Right atrium auricular region (tissue), 2 donors: ENCODE results near the gene SURF2. TPM values are rescaled to one million over a fixed set of nuclear protein-coding genes. Genes with fewer than 3 reads are reported as not detected.

Experiments used
- DNase-seq: peaks from one replicate; pipeline ENCODE4 v3.0.0-alpha.2; 2019; ENCODE audit warnings: low spot score
- H3K27ac ChIP-seq, 2 donors: fragments of 200-600 bp; sonication (generic); 1 replicate in 1 of 2; 2 replicates in 1 of 2; pipeline ENCODE4 v1.5.1; 2016 to 2019
- H3K27me3 ChIP-seq, 2 donors: fragments of 200-600 bp; sonication (generic); one replicate each; pipeline versions ENCODE4 v1.5.1 to v1.6.0; 2017 to 2019
- H3K36me3 ChIP-seq: fragments of 200-600 bp; sonication (generic); one replicate; pipeline ENCODE4 v1.5.1; 2016
- H3K4me1 ChIP-seq, 2 donors: fragments of 200-600 bp; sonication (generic); one replicate each; pipeline versions ENCODE4 v1.5.1 to v1.6.0; 2017 to 2019
- H3K4me3 ChIP-seq, 2 donors: fragments of 200-600 bp; sonication (generic); 1 replicate in 1 of 2; 2 replicates in 1 of 2; pipeline ENCODE4 v1.5.1; 2017 to 2019; ENCODE audit warnings: mild to moderate bottlenecking in 1 of 2, moderate library complexity in 1 of 2
- H3K9me3 ChIP-seq, 2 donors: fragments of 200-600 bp; sonication (generic); one replicate each; pipeline ENCODE4 v1.5.1; 2019
- total RNA-seq, 2 donors: library from RNA; depleted of rRNA; stranded (reverse); fragments of >200 nt; gene quantifications; one replicate each; pipeline ENCODE4 v1.1.0, GENCODE V29; 2016
- TF ChIP-seq, protein P1 (sequence below), 2 donors: fragments of 200-600 bp; sonication (generic); IDR thresholded peaks; one replicate each; pipeline ENCODE4 v1.5.1; 2019; ENCODE audit warnings: antibody characterized with exemption in 2 of 2

The SURF2 gene
- total RNA-seq, 2 donors from 2014 or later, result 18.1 to 45.9 TPM

DNA sequence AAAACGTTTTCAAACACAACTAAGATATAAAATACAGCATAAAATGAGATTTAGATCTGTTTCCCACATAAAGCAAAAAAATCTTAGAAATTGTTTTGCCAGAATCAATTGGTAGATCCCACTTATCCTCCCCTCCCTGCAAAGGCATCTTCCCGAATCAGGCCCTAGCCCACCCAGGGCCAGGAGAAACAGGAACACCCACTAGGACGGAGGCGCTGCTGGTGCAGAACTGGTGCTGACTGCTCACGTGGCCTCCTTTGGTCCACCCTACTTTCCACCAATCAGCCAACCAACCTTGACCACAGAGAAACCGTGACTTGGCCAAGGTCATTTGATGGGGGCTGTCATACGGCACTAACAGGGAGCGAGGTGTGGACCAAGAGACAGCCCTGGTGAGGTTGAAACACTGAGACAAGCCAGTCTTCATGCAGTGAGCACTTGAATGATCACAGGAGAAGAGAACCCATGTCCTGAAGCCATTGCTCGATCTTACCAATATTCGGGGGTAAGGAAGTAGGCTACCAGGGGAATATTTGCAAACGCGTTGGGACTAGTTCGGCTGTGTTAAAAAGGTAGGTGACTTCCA, 5.2 kb downstream of the SURF2 start:
- no peaks in the 10 kb centered on the region for H3K9me3 ChIP-seq
- TF ChIP-seq, protein P1, sequence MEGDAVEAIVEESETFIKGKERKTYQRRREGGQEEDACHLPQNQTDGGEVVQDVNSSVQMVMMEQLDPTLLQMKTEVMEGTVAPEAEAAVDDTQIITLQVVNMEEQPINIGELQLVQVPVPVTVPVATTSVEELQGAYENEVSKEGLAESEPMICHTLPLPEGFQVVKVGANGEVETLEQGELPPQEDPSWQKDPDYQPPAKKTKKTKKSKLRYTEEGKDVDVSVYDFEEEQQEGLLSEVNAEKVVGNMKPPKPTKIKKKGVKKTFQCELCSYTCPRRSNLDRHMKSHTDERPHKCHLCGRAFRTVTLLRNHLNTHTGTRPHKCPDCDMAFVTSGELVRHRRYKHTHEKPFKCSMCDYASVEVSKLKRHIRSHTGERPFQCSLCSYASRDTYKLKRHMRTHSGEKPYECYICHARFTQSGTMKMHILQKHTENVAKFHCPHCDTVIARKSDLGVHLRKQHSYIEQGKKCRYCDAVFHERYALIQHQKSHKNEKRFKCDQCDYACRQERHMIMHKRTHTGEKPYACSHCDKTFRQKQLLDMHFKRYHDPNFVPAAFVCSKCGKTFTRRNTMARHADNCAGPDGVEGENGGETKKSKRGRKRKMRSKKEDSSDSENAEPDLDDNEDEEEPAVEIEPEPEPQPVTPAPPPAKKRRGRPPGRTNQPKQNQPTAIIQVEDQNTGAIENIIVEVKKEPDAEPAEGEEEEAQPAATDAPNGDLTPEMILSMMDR (IDR thresholded peaks at IDR 0.05), result no peak
- no peak overlapping the region for H3K4me3 ChIP-seq
- no peaks in the 10 kb centered on the region for H3K27me3 ChIP-seq
- DNase-seq, result no peak
- H3K4me1 ChIP-seq, result peaks cover 0 to 15% of the 10 kb centered on the region in 2 donors
- H3K36me3 ChIP-seq, result peaks cover 74% of the 10 kb centered on the region
- no peak overlapping the region for H3K27ac ChIP-seq

DNA sequence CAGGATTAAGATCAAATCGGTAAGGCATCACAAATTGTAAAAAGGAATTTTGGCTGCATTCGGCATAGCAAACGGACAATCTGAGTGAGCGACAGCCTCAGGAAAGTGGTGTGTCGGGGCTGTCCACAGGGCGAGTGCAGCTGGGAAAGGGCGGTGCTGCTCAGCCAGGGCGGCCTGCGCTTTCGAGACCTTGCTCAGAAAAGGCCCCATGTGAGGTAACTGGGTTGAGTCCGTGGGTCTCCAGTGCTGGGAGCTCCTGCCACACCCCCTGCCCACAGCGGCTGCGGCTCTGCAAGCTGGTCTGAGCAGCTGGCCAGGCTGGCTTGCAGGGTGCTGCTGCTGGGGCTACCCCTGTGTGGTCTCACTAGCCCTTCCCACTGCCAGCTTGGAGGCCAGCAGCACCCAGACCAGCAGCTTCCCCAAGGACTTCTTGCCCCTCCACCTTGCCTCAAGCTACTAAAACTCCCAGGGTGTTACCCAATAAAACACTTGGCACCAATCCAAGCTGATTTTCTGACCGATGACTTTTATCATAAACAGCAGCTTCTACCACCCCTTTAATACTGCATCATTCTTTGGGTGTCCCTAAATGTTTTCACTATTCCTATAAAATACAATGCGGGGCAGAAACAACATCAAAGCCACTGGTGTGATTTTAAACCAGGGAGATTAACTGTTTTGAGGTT, 6.2 kb downstream of the SURF2 start:
- Histone ChIP-seq H3K4me1 (peaks cover 0 to 6% of the 10 kb centered on the region in 2 donors), H3K27ac (no peak overlapping the region), H3K4me3 (no peak overlapping the region), H3K36me3 (peaks cover 81% of the 10 kb centered on the region), H3K27me3 (no peaks in the 10 kb centered on the region), H3K9me3 (no peaks in the 10 kb centered on the region)
- TF ChIP-seq, protein P1 (IDR thresholded peaks at IDR 0.05), result no peak
- DNase-seq, result no peak

DNA sequence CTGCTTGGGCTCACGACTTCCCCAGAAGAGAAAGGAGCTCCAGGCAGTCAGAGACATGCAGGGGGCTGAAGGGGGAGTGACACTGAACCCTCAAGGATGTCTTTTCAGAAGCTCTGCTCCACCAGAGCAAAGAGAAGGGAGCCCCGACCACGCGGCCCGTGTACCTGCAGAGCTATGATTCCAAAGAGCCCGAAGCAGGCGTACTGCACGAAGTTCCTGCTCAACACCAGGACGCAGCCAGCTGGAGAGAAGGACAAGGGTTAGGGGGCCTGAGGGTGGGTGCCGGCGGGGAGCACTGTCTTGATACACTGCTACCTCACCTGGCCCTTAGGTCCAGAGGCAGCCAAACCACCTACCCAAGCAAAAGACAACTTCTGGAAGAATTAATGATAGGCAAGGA, 10.1 kb downstream of the SURF2 start:
- H3K4me1 ChIP-seq, result peaks cover 0 to 40% of the 10 kb centered on the region in 2 donors
- H3K36me3 ChIP-seq, result peaks cover 56% of the 10 kb centered on the region
- TF ChIP-seq, protein P1 (IDR thresholded peaks at IDR 0.05), result no peak
- no peaks in the 10 kb centered on the region for H3K9me3 ChIP-seq
- H3K27me3 ChIP-seq, result no peaks in the 10 kb centered on the region
- H3K27ac ChIP-seq, result no peak overlapping the region
- no peak overlapping the region for H3K4me3 ChIP-seq
- no peak for DNase-seq

DNA sequence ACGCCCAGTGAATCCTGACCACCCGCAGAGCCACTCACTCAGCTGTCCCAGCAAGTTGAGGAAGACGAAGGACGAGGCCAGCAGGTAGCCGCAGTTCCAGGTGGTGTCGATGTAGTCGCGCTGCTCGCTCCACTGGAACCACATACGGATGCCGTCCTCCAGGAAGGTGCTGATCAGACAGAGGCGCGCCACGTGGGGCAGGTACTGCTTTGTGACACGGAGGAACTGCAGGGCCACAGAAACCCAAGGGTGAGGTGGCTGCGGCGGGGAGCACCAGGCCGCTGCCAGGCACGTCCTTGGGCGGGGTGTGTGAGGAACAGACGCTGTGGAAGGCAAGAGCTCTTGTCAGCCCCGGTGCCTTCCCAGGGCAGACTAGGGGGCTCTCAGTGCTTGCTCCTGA, 10.9 kb downstream of the SURF2 start:
- DNase-seq, result no peak
- Histone ChIP-seq H3K27ac (no peak overlapping the region), H3K27me3 (no peaks in the 10 kb centered on the region), H3K9me3 (no peaks in the 10 kb centered on the region), H3K4me3 (no peak overlapping the region), H3K36me3 (peaks cover 49% of the 10 kb centered on the region), H3K4me1 (peaks cover 0 to 48% of the 10 kb centered on the region in 2 donors)
- TF ChIP-seq, protein P1 (IDR thresholded peaks at IDR 0.05), result no peak

DNA sequence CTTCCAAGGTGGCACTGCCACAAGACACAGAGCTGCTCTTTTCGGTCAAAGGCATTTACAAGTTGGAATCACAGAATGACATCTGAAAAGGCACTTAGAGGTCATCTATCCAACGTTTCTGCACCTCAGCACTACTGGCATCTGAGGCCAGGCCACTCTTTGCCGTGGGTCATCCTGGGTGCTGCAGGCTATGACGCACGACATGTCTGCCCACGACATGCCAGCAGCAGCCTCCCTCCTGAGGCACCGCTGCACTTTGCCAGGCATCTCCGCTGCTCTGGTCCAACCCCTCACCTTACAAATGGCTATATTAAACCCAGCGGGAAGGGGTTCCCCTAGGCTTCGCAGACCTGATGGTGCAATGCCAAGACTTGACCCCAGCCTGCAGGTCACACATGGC, 11.4 kb downstream of the SURF2 start:
- Histone ChIP-seq H3K36me3 (peaks cover 46% of the 10 kb centered on the region), H3K4me1 (peaks cover 0 to 53% of the 10 kb centered on the region in 2 donors), H3K9me3 (no peaks in the 10 kb centered on the region), H3K27ac (no peak overlapping the region), H3K4me3 (no peak overlapping the region), H3K27me3 (no peaks in the 10 kb centered on the region)
- TF ChIP-seq, protein P1 (IDR thresholded peaks at IDR 0.05), result no peak
- no peak for DNase-seq
